GM12878 (cell line): ENCODE measurements around the gene SNRPD2. TPM values are rescaled to one million over a fixed set of nuclear protein-coding genes. Genes with fewer than 3 reads are reported as not detected.

Experiments used
- ATAC-seq: fragments of 200-7000 bp; cut with Tn5 transposase; 3 replicates; pipeline ENCODE4 v1.9.1; 2020; ENCODE audit warnings: mild to moderate bottlenecking, moderate library complexity
- BruUV-seq: library from RNA; stranded (reverse); fragments of 400-500 nt; replicated peaks from 2 replicates; lab custom pipeline; 2021; lab: Mats Ljungman, UMichigan
- CTCF ChIA-PET: fragments of 300-600 bp; sonication (Branson Sonifier 250); formaldehyde crosslinking; extraction: SDS; loops from one replicate; lab custom pipeline; 2021; ENCODE audit warnings: inconsistent platforms; lab: Yijun Ruan, JAX
- POLR2A ChIA-PET: fragments of 350-600 bp; formaldehyde crosslinking; extraction: SDS; loops from one replicate; lab custom pipeline; 2021; ENCODE audit warnings: inconsistent platforms; lab: Charles Lee
- RAD21 ChIA-PET: fragments of 300-600 bp; sonication (Branson Sonifier 250); formaldehyde crosslinking; loops from one replicate; lab custom pipeline; 2023; ENCODE audit warnings: antibody characterized with exemption; ENCODE audit not compliant: unreplicated experiment; lab: Charles Lee
- SMC1A ChIA-PET: fragments of 300-600 bp; sonication (Branson Sonifier 250); formaldehyde crosslinking; loops from one replicate; lab custom pipeline; 2023; ENCODE audit not compliant: unreplicated experiment, uncharacterized antibody; lab: Charles Lee
- DNase-seq: peaks from one replicate; pipeline ENCODE4 v3.0.0-alpha.2; 2011; ENCODE audit warnings: low read depth, low spot score
- FAIRE-seq: peaks from 3 replicates; lab custom pipeline; 2011; peaks lifted over from hg19 to GRCh38; lab: Jason Lieb, UNC
- H2AFZ ChIP-seq: 2 replicates; pipeline ENCODE4 v1.6.0; 2011; ENCODE audit warnings: low read depth, low read length, control low read depth; ENCODE audit not compliant: control insufficient read depth
- H3K27ac ChIP-seq: 2 replicates; pipeline ENCODE4 v1.5.1; 2011; ENCODE audit warnings: control low read depth; ENCODE audit not compliant: control insufficient read depth, insufficient read depth
- H3K27me3 ChIP-seq, 2 experiments: replicated peaks in 1 of 2; 2 replicates each; pipeline versions ENCODE4 v1.6.0 to v1.6.1; 2011; ENCODE audit warnings: low read length in 1 of 2; ENCODE audit not compliant: control insufficient read depth in 2 of 2, insufficient read depth in 2 of 2
- H3K36me3 ChIP-seq, 2 experiments: 2 replicates each; pipeline ENCODE4 v1.5.1; 2011; ENCODE audit warnings: low read length in 1 of 2; ENCODE audit not compliant: control insufficient read depth in 2 of 2, insufficient read depth in 2 of 2
- H3K4me1 ChIP-seq: 2 replicates; pipeline ENCODE4 v1.6.1; 2011; ENCODE audit warnings: mild to moderate bottlenecking, low read length, moderate library complexity, mixed read lengths; ENCODE audit not compliant: control insufficient read depth, insufficient read depth
- H3K4me2 ChIP-seq: 2 replicates; pipeline ENCODE4 v1.6.0; 2011; ENCODE audit warnings: control low read depth; ENCODE audit not compliant: control insufficient read depth, insufficient read depth
- H3K4me3 ChIP-seq: fragments of 200-600 bp; sonication (generic); 2 replicates; pipeline ENCODE4 v1.5.1; 2016
- H3K79me2 ChIP-seq: 2 replicates; pipeline ENCODE4 v1.6.0; 2011; ENCODE audit warnings: low read length; ENCODE audit not compliant: control insufficient read depth, insufficient read depth
- H3K9ac ChIP-seq: 2 replicates; pipeline ENCODE4 v1.8.0; 2011; ENCODE audit warnings: low read length, control low read depth, mixed read lengths; ENCODE audit not compliant: control insufficient read depth, insufficient read depth
- H3K9me3 ChIP-seq: replicated peaks from 3 replicates; pipeline ENCODE4 v1.5.1; 2011; ENCODE audit warnings: mild to moderate bottlenecking, low read length; ENCODE audit not compliant: control insufficient read depth, insufficient read depth
- H4K20me1 ChIP-seq: 2 replicates; pipeline ENCODE4 v1.6.0; 2011; ENCODE audit not compliant: control insufficient read depth, insufficient read depth
- CHD2 ChIP-seq: IDR thresholded peaks from 2 replicates; pipeline ENCODE4 v1.6.1; 2011; ENCODE audit warnings: low read depth, low read length, improper control_type of control experiment, borderline replicate concordance
- CREM ChIP-seq: IDR thresholded peaks from 2 replicates; pipeline ENCODE4 v1.6.1; 2014; ENCODE audit warnings: antibody characterized with exemption, low read depth
- FOXK2 ChIP-seq: fragments of 450-650 bp; IDR thresholded peaks from 2 replicates; pipeline ENCODE4 v1.6.1; 2017; ENCODE audit warnings: mild to moderate bottlenecking, moderate library complexity
- GABPA ChIP-seq: IDR thresholded peaks from 2 replicates; pipeline ENCODE4 v1.6.1; 2014; ENCODE audit warnings: antibody characterized with exemption, low read depth, mild to moderate bottlenecking, inconsistent platforms
- HCFC1 ChIP-seq: fragments of 150-350 bp; IDR thresholded peaks from 2 replicates; pipeline ENCODE4 v1.6.1; 2014; ENCODE audit warnings: low read length
- RB1 ChIP-seq: fragments of 450-650 bp; formaldehyde crosslinking; IDR thresholded peaks from 2 replicates; pipeline ENCODE4 v1.6.1; 2017; ENCODE audit warnings: mild to moderate bottlenecking, borderline replicate concordance
- RBBP5 ChIP-seq: fragments of 200-600 bp; sonication (generic); conservative IDR thresholded peaks from 2 replicates; pipeline ENCODE4 v1.6.1; 2016
- SIX5 ChIP-seq: IDR thresholded peaks from 2 replicates; pipeline ENCODE4 v1.6.1; 2011; ENCODE audit warnings: mild to moderate bottlenecking, low read depth, low read length, moderate library complexity; ENCODE audit not compliant: severe bottlenecking
- SREBF2 ChIP-seq: IDR thresholded peaks from 2 replicates; pipeline ENCODE4 v1.6.1; 2012; ENCODE audit warnings: mild to moderate bottlenecking, low read length
- SUPT20H ChIP-seq: IDR thresholded peaks from 2 replicates; pipeline ENCODE4 v1.6.1; 2011; ENCODE audit warnings: low read depth, mild to moderate bottlenecking, low read length, moderate library complexity, borderline replicate concordance; ENCODE audit not compliant: control insufficient read depth
- TBL1XR1 ChIP-seq: IDR thresholded peaks from 2 replicates; pipeline ENCODE4 v1.6.1; 2012; ENCODE audit warnings: low read depth, low read length, improper control_type of control experiment
- ZNF217 ChIP-seq: fragments of 450-650 bp; IDR thresholded peaks from 2 replicates; pipeline ENCODE4 v1.6.1; 2017; ENCODE audit warnings: antibody characterized with exemption, mild to moderate bottlenecking
- ZSCAN29 ChIP-seq: fragments of 450-650 bp; IDR thresholded peaks from 2 replicates; pipeline ENCODE4 v1.6.1; 2017; ENCODE audit warnings: mild to moderate bottlenecking, moderate library complexity
- ZZZ3 ChIP-seq: IDR thresholded peaks from 2 replicates; pipeline ENCODE4 v1.6.1; 2011; ENCODE audit warnings: low read depth; ENCODE audit not compliant: control insufficient read depth, insufficient read length
- WGBS: methylation state at CpG from one replicate; pipeline ENCODE4 v1.1.6; 2016; ENCODE audit warnings: low lambda C conversion rate; ENCODE audit not compliant: insufficient replicate concordance, insufficient coverage; ENCODE audit errors: missing lambda C conversion rate; 5-methylcytosine and 5-hydroxymethylcytosine counted together
- in situ Hi-C: fragments of 300-500 bp; cut with MboI; formaldehyde crosslinking; loops from 9 replicates; pipeline ENCODE4 v1.14.3; 2018; ENCODE audit warnings: mixed read lengths
- intact Hi-C: fragments of 100-400 bp; cut with micrococcal nuclease; formaldehyde crosslinking; loops from one replicate; pipeline ENCODE4 v1.14.2; 2022; ENCODE audit not compliant: unreplicated experiment
- polyA plus RNA-seq, 11 experiments: library from polyadenylated mRNA; depleted of rRNA in 4 of 11; unstranded in 6 of 11; stranded (reverse) in 5 of 11; fragments of >200 nt; fragmentation: Nextera tagmentation in 4 of 11; fragmentation: Illumina TruSeq in 1 of 11; extraction: Ambion mirVana in 4 of 11; extraction: Trizol in 1 of 11; gene quantifications; 1 replicate in 1 of 11; 2 replicates in 10 of 11; pipeline versions ENCODE4 v1.2.1 to v1.2.3, GENCODE V29; 2011 to 2016; ENCODE audit warnings: inconsistent platforms in 2 of 11, missing spikeins in 2 of 11, low read depth in 1 of 11
- total RNA-seq, 4 experiments: library from RNA; depleted of rRNA in 3 of 4; stranded (reverse); fragments of >200 nt in 3 of 4; fragmentation: Illumina TruSeq in 1 of 4; extraction: Trizol in 1 of 4; gene quantifications; 2 replicates each; pipeline versions ENCODE4 v1.2.1 to v1.2.3, GENCODE V29; 2013 to 2021
- TF ChIP-seq, protein P1 (sequence below): IDR thresholded peaks from 2 replicates; pipeline ENCODE4 v1.6.1; 2011; ENCODE audit warnings: low read depth, mild to moderate bottlenecking, low read length, moderate library complexity, borderline replicate concordance; ENCODE audit errors: extremely low read depth
- TF ChIP-seq, protein P2 (sequence below): IDR thresholded peaks from 2 replicates; pipeline ENCODE4 v1.6.1; 2012; ENCODE audit warnings: low read depth, low read length, improper control_type of control experiment
- TF ChIP-seq, protein P3 (sequence below): IDR thresholded peaks from 2 replicates; pipeline ENCODE4 v1.6.1; 2011; ENCODE audit warnings: low read depth, low read length, improper control_type of control experiment, borderline replicate concordance
- TF ChIP-seq, protein P4 (sequence below): fragments of 450-650 bp; IDR thresholded peaks from 2 replicates; pipeline ENCODE4 v1.6.1; 2014; ENCODE audit warnings: mild to moderate bottlenecking

Gene SNRPD2
- total and polyA plus RNA-seq, 10 of the 15 experiments (the other 5 are each of a cell fraction or from before 2014, with no cell fraction given), result 526 to 3,621 (median 951) TPM

DNA sequence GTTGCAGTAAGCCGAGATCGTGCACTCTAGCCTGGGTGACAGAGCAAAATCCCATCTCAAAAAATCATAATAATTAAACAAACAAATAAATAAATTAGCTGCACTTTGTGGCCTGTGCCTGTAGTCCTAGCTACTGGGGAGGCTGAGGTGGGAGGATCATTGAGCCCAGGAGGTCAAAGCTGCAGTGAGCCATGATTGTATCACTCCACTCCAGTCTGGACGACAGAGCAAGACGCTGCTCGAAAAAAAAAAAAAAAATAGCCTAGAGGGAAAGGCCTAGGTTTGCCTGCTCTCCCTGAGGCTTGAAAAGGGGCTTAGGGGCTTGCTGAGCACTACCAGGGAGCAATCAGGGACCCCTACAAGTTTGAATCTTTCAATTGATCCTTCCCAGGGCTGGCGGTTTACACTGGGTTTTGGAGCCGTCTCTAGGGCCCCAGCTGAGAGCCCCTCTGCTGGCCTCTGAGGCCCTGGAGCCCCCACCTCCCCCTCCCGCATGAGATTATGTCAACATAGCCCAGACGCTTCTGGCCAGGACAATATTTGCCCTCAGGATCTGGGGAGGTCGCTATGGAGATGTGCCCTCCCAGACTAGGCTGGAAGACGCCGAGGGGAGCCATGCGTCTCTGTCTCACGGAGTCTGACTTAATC, 34.1 kb downstream of the SNRPD2 start (continued):
- no peak for TF ChIP-seq SIX5
- no peak for TF ChIP-seq TBL1XR1
- TF ChIP-seq RBBP5, result no peak
- TF ChIP-seq CHD2, result no peak

DNA sequence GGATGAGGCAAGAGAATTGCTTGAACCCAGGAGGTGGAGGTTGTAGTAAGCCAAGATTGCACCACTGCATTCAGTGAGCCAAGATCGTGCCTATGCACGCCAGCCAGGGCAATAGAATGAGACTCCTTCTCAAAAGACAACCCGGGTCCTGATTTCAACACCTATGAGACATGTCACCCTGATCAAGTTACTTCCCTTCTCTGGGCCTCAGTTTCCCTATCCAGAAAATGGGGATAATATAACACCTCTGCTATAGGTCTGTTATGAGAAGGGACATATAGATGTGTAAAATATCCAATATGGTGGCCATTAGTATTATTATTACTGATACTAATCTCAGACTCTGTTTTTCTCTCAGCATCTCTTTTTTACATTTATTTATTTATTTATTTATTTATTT, 36.7 kb downstream of the SNRPD2 start:
- H3K9me3 ChIP-seq, result no peaks in the 10 kb centered on the region
- SMC1A ChIA-PET, result no interaction called here
- H3K4me2 ChIP-seq, result no peak overlapping the region
- H3K36me3 ChIP-seq, result no peaks in the 10 kb centered on the region
- H3K4me3 ChIP-seq, result no peak overlapping the region
- intact Hi-C loops (no loop called here), in situ Hi-C loops (no loop called here)
- BruUV-seq, result no TSS peak
- CTCF ChIA-PET, result no interaction called here
- no peaks in the 10 kb centered on the region for H3K79me2 ChIP-seq
- H3K9ac ChIP-seq, result no peak overlapping the region
- ATAC-seq (no peak), DNase-seq (no peak), FAIRE-seq (no peak)
- POLR2A ChIA-PET, result interaction anchor here (0.6 kb wide), 1 partner anchor 16 kb away, joined by 3 read pairs; no protein-coding TSS in a partner anchor
- RAD21 ChIA-PET, result no interaction called here
- H3K27me3 ChIP-seq, result no peaks in the 10 kb centered on the region
- no peak overlapping the region for H2AFZ ChIP-seq
- no peak overlapping the region for H3K27ac ChIP-seq
- 40% methylated on average over 3 of the region's 3 CpGs for WGBS
- no peaks in the 10 kb centered on the region for H4K20me1 ChIP-seq
- no peaks in the 10 kb centered on the region for H3K4me1 ChIP-seq
- TF ChIP-seq, protein P1, sequence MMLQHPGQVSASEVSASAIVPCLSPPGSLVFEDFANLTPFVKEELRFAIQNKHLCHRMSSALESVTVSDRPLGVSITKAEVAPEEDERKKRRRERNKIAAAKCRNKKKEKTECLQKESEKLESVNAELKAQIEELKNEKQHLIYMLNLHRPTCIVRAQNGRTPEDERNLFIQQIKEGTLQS, result no peak
- TF ChIP-seq SUPT20H (no peak), FOXK2 (no peak), ZZZ3 (no peak), ZSCAN29 (no peak), RB1 (no peak), GABPA (no peak), CREM (no peak), SREBF2 (no peak), ZNF217 (no peak), HCFC1 (no peak)
- TF ChIP-seq, protein P2, sequence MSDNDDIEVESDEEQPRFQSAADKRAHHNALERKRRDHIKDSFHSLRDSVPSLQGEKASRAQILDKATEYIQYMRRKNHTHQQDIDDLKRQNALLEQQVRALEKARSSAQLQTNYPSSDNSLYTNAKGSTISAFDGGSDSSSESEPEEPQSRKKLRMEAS, result no peak
- TF ChIP-seq, protein P3, sequence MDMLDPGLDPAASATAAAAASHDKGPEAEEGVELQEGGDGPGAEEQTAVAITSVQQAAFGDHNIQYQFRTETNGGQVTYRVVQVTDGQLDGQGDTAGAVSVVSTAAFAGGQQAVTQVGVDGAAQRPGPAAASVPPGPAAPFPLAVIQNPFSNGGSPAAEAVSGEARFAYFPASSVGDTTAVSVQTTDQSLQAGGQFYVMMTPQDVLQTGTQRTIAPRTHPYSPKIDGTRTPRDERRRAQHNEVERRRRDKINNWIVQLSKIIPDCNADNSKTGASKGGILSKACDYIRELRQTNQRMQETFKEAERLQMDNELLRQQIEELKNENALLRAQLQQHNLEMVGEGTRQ, result no peak
- TF ChIP-seq, protein P4, sequence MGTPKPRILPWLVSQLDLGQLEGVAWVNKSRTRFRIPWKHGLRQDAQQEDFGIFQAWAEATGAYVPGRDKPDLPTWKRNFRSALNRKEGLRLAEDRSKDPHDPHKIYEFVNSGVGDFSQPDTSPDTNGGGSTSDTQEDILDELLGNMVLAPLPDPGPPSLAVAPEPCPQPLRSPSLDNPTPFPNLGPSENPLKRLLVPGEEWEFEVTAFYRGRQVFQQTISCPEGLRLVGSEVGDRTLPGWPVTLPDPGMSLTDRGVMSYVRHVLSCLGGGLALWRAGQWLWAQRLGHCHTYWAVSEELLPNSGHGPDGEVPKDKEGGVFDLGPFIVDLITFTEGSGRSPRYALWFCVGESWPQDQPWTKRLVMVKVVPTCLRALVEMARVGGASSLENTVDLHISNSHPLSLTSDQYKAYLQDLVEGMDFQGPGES, result no peak
